Measurements from ENCODE around the gene RGS12. TPM values are rescaled to one million over a fixed set of nuclear protein-coding genes. Genes with fewer than 3 reads are reported as not detected.
A peak's percentile ranks its signal among the peaks of the same experiment; 100 is the strongest.

Gene RGS12
- total and polyA plus RNA-seq, 2 of the 13 experiments (the other 11 are each of a cell fraction or from before 2014, with no cell fraction given), result 21.0 to 27.7 TPM

- POLR2A ChIA-PET, result no interaction called here
- FAIRE-seq (no peak), DNase-seq (ENCODE audit: low spot score) (no peak), ATAC-seq (peak; percentile 37)
- Histone ChIP-seq H3K36me3 (replicated peaks in 1 of 2; ENCODE audit: control insufficient read depth in 1 of 2, insufficient read depth in 2 of 2, low read length in 2 of 2) (no peaks in the 10 kb centered on the region), H3K27ac (ENCODE audit: extremely low read length, insufficient read depth, low read length) (no peak overlapping the region), H3K4me3 (replicated peaks in 1 of 3; ENCODE audit: insufficient read depth in 1 of 3, low read depth in 2 of 3, low read length in 3 of 3) (peak overlapping the region in 1 of 3 experiments; percentile 28; a peak in 2 of 6 replicates), H4K20me1 (ENCODE audit: insufficient read depth, low read length) (no peaks in the 10 kb centered on the region), H3K79me2 (ENCODE audit: insufficient read depth, low read length) (no peaks in the 10 kb centered on the region), H3K4me2 (ENCODE audit: low read depth, low read length) (peak overlapping the region; percentile 51), H3K4me1 (ENCODE audit: insufficient read depth, low read length) (peaks cover 37% of the 10 kb centered on the region), H3K9me3 (ENCODE audit: low read length) (no peaks in the 10 kb centered on the region), H3K27me3 (ENCODE audit: control insufficient read depth in 1 of 2, insufficient read depth in 2 of 2, low read length in 2 of 2) (peaks cover 3 to 62% of the 10 kb centered on the region in 2 experiments), H2AFZ (ENCODE audit: low read length) (no peak overlapping the region), H3K9ac (ENCODE audit: insufficient read depth, low read depth, low read length) (no peak overlapping the region)
- WGBS (ENCODE audit: low lambda C conversion rate), result 13% methylated on average over 9 of the region's 18 CpGs
- CTCF ChIA-PET (ENCODE audit: low intra/inter-chr PET ratio, low total read pairs), result no interaction called here
- intact Hi-C loops (cut with micrococcal nuclease; ENCODE audit: unreplicated experiment), result loop anchor here (10.0 kb wide), 1 partner anchor 63 kb away; no protein-coding TSS in a partner anchor
- no TSS peak for BruUV-seq (replicated peaks)
- in situ Hi-C loops (cut with HindIII; ENCODE audit: extremely low pct_ligation_motif_present, low pct_unique_long_range_greater_than_20kb), result no loop called here
- TF ChIP-seq SP5 (CRISPR knock-in tag; IDR thresholded peaks at IDR 0.05; ENCODE audit: borderline replicate concordance, low read depth) (0 out of 2 replicates have a peak, but pooled peaks have one; percentile 11), CEBPG (CRISPR knock-in tag; IDR thresholded peaks at IDR 0.05) (0 out of 2 replicates have a peak, but pooled peaks have one; percentile 7), EP300 (IDR thresholded peaks at IDR 0.05; ENCODE audit: low read depth in 2 of 2, low read length in 2 of 2) (no peak), EP300 (CRISPR knock-in tag; IDR thresholded peaks at IDR 0.05; ENCODE audit: borderline replicate concordance) (no peak), HDAC1 (CRISPR knock-in tag; IDR thresholded peaks at IDR 0.05) (0 out of 2 replicates have a peak, but pooled peaks have one; percentile 10), ZNF280B (CRISPR knock-in tag; IDR thresholded peaks at IDR 0.05; ENCODE audit: borderline replicate concordance) (no peak), UBTF (CRISPR knock-in tag; IDR thresholded peaks at IDR 0.05) (peak; percentile 28; the same call in 1 of the 2 replicates), ZFP91 (CRISPR knock-in tag; IDR thresholded peaks at IDR 0.05; ENCODE audit: borderline replicate concordance) (peak; percentile 80; the same call in 1 of the 2 replicates)
These were observed 25.0 kb upstream of the RGS12 start for GRCh38 chr4:3267576-3268394.

Measured in HepG2 (cell line).